ENCODE measurements around the gene FSTL4.

Gene FSTL4

GRCh38 chr5:133260715-133261114 lies 351.6 kb downstream of the FSTL4 start:
- Histone ChIP-seq H3F3A (ENCODE audit: insufficient read depth, low read length) (no peaks in the 10 kb centered on the region), H3K27me3 (ENCODE audit: insufficient read depth, low read length) (peaks cover 7% of the 10 kb centered on the region; the same call in 1 of the 2 replicates), H3K4me1 (ENCODE audit: insufficient read depth, low read length, severe bottlenecking) (no peaks in the 10 kb centered on the region), H3K9ac (ENCODE audit: low read length) (no peak overlapping the region), H3K4me3 (ENCODE audit: low read depth, low read length, poor library complexity, severe bottlenecking) (no peak overlapping the region), H3K4me2 (ENCODE audit: low read length) (no peak overlapping the region), H4K20me1 (ENCODE audit: insufficient read depth, low read length) (no peaks in the 10 kb centered on the region), H3K27ac (ENCODE audit: low read depth, low read length, poor library complexity, severe bottlenecking) (no peak overlapping the region), H3K36me3 (ENCODE audit: insufficient read depth, low read length) (no peaks in the 10 kb centered on the region), H3K9me2 (ENCODE audit: low read depth, low read length) (no peaks in the 10 kb centered on the region), H2AFZ (ENCODE audit: low read length) (no peak overlapping the region), H3K9me3 (ENCODE audit: low read length) (no peaks in the 10 kb centered on the region), H3K79me2 (ENCODE audit: insufficient read depth, low read length) (no peaks in the 10 kb centered on the region)
- TF ChIP-seq EZH2 (IDR thresholded peaks at IDR 0.05; ENCODE audit: borderline replicate concordance, low read length): no peak
- no peak for TF ChIP-seq CTCF (IDR thresholded peaks at IDR 0.05; ENCODE audit: low read length)

DNA sequence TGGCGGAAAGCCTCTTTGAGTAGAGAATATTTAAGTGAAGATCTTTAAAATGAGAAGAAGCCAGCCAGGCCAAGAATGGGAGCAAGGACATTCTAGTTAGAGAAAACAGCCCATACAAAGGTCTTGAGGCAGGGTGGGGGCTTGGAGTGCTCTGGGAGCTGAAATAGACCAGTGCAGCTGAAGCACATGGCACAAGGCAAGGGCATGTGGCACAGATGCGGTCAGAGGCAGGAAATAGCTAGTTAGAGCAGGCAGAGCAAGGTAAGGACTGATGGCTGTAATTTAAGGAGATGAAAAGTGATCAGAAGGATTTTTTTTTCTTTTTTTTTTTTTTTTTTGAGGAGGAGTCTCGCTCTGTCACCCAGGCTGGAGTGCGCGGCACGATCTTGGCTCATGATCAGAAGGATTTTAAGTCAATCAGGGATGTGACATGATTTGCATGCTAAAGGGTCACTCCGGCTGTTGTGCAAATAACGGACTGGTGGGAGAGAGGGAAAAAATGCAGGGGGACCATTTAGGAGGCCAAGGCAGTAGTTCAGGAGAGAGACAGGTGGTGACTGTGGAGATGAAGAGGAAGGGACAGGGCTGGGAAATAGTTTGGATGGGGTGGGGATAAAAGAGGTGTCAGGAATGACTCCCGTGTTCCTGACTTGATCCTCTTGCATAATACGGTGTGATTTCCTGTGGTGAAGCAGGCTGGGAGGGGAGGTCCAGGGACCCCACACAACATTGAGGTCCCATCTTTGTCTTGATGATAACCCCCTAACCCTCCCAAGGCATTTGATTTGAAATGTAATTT lies 352.9 kb downstream of the FSTL4 start:
- Histone ChIP-seq H3K27ac (ENCODE audit: low read depth, low read length, poor library complexity, severe bottlenecking) (no peak overlapping the region), H3K9me2 (ENCODE audit: low read depth, low read length) (no peaks in the 10 kb centered on the region), H3K4me3 (ENCODE audit: low read depth, low read length, poor library complexity, severe bottlenecking) (no peak overlapping the region), H3K9me3 (ENCODE audit: low read length) (no peaks in the 10 kb centered on the region), H3K9ac (ENCODE audit: low read length) (no peak overlapping the region), H3K4me2 (ENCODE audit: low read length) (no peak overlapping the region), H3F3A (ENCODE audit: insufficient read depth, low read length) (no peaks in the 10 kb centered on the region), H3K27me3 (ENCODE audit: insufficient read depth, low read length) (peaks cover 7% of the 10 kb centered on the region; the same call in 1 of the 2 replicates), H3K79me2 (ENCODE audit: insufficient read depth, low read length) (no peaks in the 10 kb centered on the region), H3K36me3 (ENCODE audit: insufficient read depth, low read length) (no peaks in the 10 kb centered on the region), H3K4me1 (ENCODE audit: insufficient read depth, low read length, severe bottlenecking) (no peaks in the 10 kb centered on the region), H4K20me1 (ENCODE audit: insufficient read depth, low read length) (no peaks in the 10 kb centered on the region), H2AFZ (ENCODE audit: low read length) (no peak overlapping the region)
- TF ChIP-seq CTCF (IDR thresholded peaks at IDR 0.05; ENCODE audit: low read length) (no peak), EZH2 (IDR thresholded peaks at IDR 0.05; ENCODE audit: borderline replicate concordance, low read length) (no peak)

GRCh38 chr5:133257977-133258376 lies 354.4 kb downstream of the FSTL4 start:
- TF ChIP-seq CTCF (IDR thresholded peaks at IDR 0.05; ENCODE audit: low read length) (no peak), EZH2 (IDR thresholded peaks at IDR 0.05; ENCODE audit: borderline replicate concordance, low read length) (no peak)
- no peak overlapping the region for H3K4me2 ChIP-seq (ENCODE audit: low read length)

More at GRCh38 chr5:133257977-133258376, 354.4 kb downstream of the FSTL4 start:
- H3K9ac ChIP-seq (ENCODE audit: low read length): no peak overlapping the region
- no peak overlapping the region for H3K4me3 ChIP-seq (ENCODE audit: low read depth, low read length, poor library complexity, severe bottlenecking)
- no peaks in the 10 kb centered on the region for H3K79me2 ChIP-seq (ENCODE audit: insufficient read depth, low read length)
- H3K27ac ChIP-seq (ENCODE audit: low read depth, low read length, poor library complexity, severe bottlenecking): no peak overlapping the region
- no peaks in the 10 kb centered on the region for H3K36me3 ChIP-seq (ENCODE audit: insufficient read depth, low read length)
- no peaks in the 10 kb centered on the region for H3F3A ChIP-seq (ENCODE audit: insufficient read depth, low read length)
- H4K20me1 ChIP-seq (ENCODE audit: insufficient read depth, low read length): no peaks in the 10 kb centered on the region
- H2AFZ ChIP-seq (ENCODE audit: low read length): no peak overlapping the region
- no peaks in the 10 kb centered on the region for H3K4me1 ChIP-seq (ENCODE audit: insufficient read depth, low read length, severe bottlenecking)
- no peaks in the 10 kb centered on the region for H3K9me2 ChIP-seq (ENCODE audit: low read depth, low read length)
- peaks cover 4% of the 10 kb centered on the region; the same call in 1 of the 2 replicates for H3K27me3 ChIP-seq (ENCODE audit: insufficient read depth, low read length)
- H3K9me3 ChIP-seq (ENCODE audit: low read length): no peaks in the 10 kb centered on the region
